Endometrial microvascular endothelial cells (primary cell): ENCODE measurements around the gene TROAP. TPM values are rescaled to one million over a fixed set of nuclear protein-coding genes. Genes with fewer than 3 reads are reported as not detected.
"Not testable (repeated sequence)": the region's sequence is repeated elsewhere in the genome, so short reads cannot be mapped to it uniquely, and the experiment has no call there.

Source experiments
- in situ Hi-C: cut with HindIII; loops from 2 replicates; pipeline ENCODE4 v1.10.0; 2017; ENCODE audit warnings: low sequenced_read_pairs, low pct_unique_long_range_greater_than_20kb; ENCODE audit errors: inconsistent ontology term
- total RNA-seq: library from RNA; depleted of rRNA; stranded (reverse); fragments of >200 nt; gene quantifications from one replicate; pipeline ENCODE4 v1.2.3, GENCODE V29; 2015; ENCODE audit errors: inconsistent ontology term

TROAP gene
- total RNA-seq, 1 donor from 2014 or later = 32.7 TPM

DNA sequence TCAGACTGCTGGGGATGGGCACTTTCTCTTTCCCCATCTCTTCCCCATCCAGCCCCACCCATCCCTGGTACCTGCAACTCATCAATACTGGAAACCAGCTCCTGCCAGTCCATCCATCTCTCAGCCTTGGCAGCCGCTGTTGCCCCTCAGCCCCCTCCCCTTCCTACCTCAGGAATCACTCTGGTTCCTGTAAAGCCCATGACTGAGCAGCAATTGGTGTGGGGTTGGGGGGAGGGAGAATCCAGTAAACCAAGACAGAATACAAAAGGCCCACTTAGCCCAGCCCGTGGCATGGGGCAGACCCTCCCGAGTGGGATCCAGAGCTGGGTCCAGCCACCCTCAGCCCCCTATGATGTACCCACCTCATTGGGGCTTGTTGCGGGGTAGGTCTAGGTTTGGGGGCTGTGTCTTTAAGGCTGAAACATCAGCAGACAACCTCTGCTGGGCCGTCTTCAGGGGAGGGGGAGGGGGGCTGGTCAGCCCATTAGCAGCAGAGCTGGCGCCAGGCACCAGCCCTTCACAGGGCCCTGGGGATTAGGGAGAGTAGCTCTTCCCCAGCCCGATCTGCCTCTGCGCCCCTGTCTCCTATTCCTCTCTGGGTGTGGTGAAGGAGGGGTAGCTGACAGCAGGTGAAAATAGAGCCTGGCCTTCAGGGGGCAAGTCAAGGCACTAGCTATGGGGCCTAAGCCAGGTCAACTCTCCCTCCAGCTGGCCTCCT is 28.8 kb upstream of the TROAP start:
- in situ Hi-C loops = no loop called here

- in situ Hi-C loops = no loop called here
Observed at GRCh38 chr12:49294804-49295081, 28.3 kb upstream of the TROAP start.

- in situ Hi-C loops = no loop called here
Observed at GRCh38 chr12:49295082-49295936, 27.7 kb upstream of the TROAP start, which contains the start of gene PRPH. PRPH (plus strand) TSS chr12:49295147; CDS start chr12:49295201, 54 bp downstream.

- in situ Hi-C loops = no loop called here
Observed at GRCh38 chr12:49296034-49296835, 26.8 kb upstream of the TROAP start.

DNA sequence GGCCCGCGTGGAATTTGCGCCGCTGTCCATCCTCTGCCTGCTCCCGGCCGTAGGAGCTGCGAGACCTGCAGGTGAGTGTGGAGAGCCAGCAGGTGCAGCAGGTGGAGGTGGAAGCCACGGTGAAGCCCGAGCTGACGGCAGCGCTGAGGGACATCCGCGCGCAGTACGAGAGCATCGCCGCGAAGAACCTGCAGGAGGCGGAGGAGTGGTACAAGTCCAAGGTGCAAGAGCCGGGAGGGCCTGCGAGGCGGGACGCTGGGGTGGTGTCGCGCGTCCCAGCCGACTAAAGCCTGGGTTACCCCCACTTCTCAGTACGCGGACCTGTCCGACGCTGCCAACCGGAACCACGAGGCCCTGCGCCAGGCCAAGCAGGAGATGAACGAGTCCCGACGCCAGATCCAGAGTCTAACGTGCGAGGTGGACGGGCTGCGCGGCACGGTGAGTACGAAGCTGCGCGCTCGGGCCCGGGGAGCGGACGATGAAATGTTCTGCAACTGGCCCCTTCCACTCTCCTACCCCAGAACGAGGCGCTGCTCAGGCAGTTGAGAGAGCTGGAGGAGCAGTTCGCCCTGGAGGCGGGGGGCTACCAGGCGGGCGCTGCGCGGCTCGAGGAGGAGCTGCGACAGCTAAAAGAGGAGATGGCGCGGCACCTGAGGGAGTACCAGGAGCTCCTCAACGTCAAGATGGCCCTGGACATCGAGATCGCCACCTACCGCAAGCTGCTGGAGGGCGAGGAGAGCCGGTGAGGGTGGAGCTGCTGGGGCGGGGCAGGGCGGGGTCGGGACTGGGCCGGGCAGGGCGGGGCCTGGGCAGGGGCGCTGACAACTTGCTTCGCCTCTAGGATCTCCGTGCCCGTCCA is 26.0 kb upstream of the TROAP start:
- in situ Hi-C loops = no loop called here

GRCh38 chr12:49297695-49298060 is 25.4 kb upstream of the TROAP start:
- in situ Hi-C loops = no loop called here

DNA sequence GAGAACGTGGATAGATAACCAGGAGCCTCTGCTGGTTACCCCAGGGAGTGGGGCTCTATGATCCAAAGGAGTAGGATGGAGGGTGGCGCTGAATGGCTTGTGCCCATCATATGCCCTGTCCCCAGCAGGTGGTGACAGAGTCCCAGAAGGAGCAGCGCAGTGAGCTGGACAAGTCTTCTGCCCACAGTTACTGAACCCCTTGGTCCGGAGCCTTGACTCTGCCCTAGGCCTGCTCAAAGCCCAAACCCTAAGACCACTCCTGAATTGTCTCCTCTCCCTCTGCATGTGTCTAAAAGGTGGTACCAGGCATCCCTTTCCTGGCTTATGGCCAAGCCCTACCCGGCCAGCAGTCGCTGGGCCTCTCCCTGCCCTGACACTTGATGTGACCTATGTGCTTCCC is 24.9 kb upstream of the TROAP start:
- in situ Hi-C loops = no loop called here

DNA sequence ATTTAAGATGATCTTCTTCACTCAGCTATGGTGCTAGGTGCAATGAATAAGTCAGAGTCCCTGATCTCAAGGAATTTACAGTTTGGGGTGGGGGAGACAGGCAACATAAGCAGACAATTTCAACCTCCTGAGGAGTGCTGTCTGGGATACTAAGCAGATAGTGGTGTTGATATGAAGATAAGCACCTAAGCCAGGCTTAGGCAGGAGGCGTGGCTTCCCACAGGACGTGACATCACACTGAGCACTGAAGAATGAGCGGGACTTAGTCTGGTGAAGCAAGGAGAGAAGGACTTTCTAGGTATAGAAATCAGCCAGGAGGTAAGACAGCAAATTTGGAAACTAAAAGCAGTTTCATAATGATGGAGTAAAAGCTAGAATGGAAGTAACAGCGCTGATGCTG is 21.3 kb upstream of the TROAP start:
- in situ Hi-C loops = no loop called here

DNA sequence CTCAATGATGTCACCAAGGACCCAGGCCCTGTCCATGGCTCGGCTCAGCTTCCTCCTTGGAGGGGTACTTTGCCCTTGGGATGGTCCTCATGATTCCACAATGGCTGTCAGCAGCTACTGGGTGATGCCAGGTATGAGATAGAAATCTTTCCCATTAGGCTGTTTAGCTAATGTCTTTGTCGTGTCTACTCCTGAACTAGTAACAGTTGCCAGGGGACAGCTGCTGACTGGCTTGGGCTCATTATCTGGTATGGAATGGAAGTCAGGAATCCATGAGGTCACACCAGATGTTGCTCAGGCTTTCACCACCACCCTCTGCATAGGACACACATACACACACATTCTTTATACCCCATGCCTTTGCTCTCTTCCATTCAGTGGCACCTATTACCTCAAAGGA is 18.9 kb upstream of the TROAP start:
- in situ Hi-C loops = no loop called here

- in situ Hi-C loops = no loop called here
Observed at GRCh38 chr12:49305762-49306510, 17.1 kb upstream of the TROAP start.

- in situ Hi-C loops = no loop called here
Observed at GRCh38 chr12:49309386-49309785, 13.7 kb upstream of the TROAP start.

DNA sequence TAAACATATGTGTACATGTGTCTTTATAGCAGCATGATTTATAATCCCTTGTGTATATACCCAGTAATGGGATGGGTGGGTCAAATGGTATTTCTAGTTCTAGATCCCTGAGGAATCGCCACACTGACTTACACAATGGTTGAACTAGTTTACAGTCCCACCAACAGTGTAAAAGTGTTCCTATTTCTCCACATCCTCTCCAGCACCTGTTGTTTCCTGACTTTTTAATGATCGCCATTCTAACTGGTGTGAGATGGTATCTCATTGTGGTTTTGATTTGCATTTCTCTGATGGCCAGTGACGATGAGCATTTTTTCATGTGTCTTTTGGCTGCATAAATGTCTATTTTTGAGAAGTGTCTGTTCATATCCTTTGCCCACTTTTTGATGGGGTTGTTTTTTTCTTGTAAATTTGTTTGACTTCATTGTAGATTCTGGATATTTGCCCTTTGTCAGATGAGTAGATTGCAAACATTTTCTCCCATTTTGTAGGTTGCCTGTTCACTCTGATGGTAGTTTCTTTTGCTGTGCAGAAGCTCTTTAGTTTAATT is 12.5 kb upstream of the TROAP start:
- in situ Hi-C loops = not testable (repeated sequence)

GRCh38 chr12:49314811-49315210 is 8.2 kb upstream of the TROAP start:
- in situ Hi-C loops = no loop called here

DNA sequence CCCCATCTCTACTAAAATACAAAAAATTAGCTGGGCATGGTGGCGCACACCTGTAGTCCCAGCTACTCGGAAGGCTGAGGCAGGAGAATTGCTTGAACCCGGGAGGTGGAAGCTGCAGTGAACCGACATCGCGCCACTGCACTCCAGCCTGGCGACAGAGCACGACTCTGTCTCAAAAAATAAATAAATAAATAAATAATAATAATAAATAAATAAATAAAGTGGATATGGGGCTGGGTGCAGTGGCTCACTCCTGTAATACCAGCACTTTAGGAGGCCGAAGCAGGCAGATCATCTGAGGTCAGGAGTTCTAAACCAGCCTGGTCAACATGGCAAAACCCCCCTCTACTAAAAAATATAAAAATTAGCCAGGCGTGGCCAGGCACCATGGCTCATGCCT is 5.9 kb upstream of the TROAP start:
- in situ Hi-C loops = not testable (repeated sequence)

DNA sequence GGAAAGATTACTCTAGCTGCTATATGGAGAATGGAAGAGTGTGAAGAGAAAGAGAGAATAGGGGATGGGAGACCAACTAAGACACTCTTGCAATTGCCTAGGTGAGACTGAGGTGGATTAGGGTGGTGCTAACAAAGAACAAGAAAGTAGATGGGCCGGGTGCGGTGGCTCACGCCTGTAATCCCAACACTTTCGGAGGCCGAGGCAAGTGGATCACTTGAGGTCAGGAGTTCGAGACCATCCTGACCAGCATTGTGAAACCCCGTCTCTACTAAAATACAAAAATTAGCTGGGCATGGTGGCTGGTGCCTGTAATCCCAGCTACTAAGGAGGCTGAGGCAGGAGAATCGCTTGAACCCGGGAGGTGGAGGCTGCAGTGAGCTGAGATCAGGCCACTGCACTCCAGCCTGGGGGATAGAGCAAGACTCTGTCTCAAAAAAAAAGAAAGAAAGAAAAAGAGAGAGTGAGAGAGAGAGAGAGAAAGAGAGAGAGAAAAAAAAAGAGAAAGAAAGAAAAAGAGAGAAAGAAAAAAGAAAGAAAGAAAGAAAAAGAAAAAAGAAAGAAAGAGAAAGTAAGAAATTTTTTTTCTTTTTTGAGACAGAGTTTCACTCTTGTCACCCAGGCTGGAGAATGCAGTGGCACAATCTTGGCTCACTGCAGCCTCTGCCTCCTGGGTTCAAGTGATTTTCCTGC is 2.5 kb upstream of the TROAP start:
- in situ Hi-C loops = not testable (repeated sequence)

GRCh38 chr12:49322367-49322707 is 718 bp upstream of the TROAP start:
- in situ Hi-C loops = no loop called here

DNA sequence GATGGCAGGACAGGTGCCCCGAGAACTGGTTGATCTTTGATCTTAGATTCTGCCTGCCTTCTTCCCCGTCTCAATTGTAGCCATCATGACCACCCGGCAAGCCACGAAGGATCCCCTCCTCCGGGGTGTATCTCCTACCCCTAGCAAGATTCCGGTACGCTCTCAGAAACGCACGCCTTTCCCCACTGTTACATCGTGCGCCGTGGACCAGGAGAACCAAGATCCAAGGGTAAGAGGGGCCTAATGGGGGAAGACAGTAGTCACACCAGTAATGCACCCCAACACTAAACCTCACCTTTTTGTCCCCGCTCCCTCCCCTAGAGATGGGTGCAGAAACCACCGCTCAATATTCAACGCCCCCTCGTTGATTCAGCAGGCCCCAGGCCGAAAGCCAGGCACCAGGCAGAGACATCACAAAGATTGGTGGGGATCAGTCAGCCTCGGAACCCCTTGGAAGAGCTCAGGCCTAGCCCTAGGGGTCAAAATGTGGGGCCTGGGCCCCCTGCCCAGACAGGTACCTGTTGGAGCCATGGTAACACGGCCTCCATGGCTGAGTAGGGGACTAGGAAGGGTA is 556 bp downstream of the TROAP start:
- in situ Hi-C loops = no loop called here
